GM23248 (cell line): Measurements from ENCODE around the gene TOLLIP.

Source experiments
- EZH2 ChIP-seq: fragments of 200-600 bp; sonication (generic); IDR thresholded peaks from 2 replicates; pipeline ENCODE4 v1.6.1; 2018; ENCODE audit warnings: antibody characterized with exemption, mild to moderate bottlenecking; ENCODE audit not compliant: insufficient read depth, poor library complexity, severe bottlenecking
- EZH2phosphoT487 ChIP-seq: fragments of 200-600 bp; sonication (generic); IDR thresholded peaks from 2 replicates; pipeline ENCODE4 v1.6.1; 2018; ENCODE audit warnings: antibody characterized with exemption, moderate library complexity, mild to moderate bottlenecking, low read depth; ENCODE audit not compliant: insufficient read depth

GRCh38 chr11:1342946-1343345 is 33.5 kb upstream of the TOLLIP start:
- TF ChIP-seq EZH2 (no peak), EZH2phosphoT487 (no peak)
